HPDE6-E6E7 (cell line): ENCODE results near the gene CCDC127.
A peak's percentile ranks its signal among the peaks of the same experiment; 100 is the strongest.

ENCODE experiments used
- DNase-seq: peaks from one replicate; pipeline ENCODE4 v3.0.0; 2011; ENCODE audit warnings: missing footprints; ENCODE audit errors: extremely low spot score

Gene CCDC127

DNA sequence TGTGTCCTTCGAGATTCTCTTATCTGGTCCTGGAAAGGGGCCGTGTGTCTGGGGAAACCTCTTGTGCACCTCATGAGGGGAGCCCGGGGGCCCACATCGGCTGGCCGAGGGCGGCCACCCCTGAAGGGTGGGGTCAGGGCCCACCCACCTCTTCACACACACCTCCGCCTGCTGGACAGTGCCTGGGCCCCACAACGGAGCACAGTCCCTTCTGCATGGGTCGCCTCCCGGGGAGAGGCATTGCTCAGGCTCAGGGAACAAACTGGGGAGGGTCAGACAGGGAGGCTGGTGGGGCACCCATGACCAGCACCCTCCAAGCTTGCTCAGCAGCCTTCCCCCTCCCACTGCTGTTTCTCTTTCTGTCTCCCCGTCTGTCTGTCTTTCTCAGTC, 28.0 kb downstream of the CCDC127 start:
- DNase-seq, result no peak

DNA sequence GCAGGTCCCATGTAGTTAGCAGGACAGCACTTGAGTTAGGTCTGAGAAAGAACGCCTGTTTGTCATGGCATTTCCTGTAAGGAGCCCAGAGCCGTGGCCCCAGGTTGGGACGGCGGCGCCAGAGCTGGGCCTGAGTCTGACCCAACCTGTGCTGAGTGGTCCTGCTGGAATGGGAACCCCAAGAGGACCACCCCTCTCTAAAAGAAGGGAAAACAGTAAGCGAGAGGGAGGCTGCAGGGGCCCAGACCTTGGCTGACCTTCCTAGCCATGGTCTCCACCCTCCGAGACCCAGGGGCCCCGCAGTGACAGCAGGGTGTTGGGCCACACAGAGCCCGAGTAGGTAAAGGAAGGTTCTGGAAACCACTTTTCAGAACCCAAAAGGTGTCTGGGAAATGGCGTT, 28.5 kb downstream of the CCDC127 start:
- DNase-seq, result no peak

DNA sequence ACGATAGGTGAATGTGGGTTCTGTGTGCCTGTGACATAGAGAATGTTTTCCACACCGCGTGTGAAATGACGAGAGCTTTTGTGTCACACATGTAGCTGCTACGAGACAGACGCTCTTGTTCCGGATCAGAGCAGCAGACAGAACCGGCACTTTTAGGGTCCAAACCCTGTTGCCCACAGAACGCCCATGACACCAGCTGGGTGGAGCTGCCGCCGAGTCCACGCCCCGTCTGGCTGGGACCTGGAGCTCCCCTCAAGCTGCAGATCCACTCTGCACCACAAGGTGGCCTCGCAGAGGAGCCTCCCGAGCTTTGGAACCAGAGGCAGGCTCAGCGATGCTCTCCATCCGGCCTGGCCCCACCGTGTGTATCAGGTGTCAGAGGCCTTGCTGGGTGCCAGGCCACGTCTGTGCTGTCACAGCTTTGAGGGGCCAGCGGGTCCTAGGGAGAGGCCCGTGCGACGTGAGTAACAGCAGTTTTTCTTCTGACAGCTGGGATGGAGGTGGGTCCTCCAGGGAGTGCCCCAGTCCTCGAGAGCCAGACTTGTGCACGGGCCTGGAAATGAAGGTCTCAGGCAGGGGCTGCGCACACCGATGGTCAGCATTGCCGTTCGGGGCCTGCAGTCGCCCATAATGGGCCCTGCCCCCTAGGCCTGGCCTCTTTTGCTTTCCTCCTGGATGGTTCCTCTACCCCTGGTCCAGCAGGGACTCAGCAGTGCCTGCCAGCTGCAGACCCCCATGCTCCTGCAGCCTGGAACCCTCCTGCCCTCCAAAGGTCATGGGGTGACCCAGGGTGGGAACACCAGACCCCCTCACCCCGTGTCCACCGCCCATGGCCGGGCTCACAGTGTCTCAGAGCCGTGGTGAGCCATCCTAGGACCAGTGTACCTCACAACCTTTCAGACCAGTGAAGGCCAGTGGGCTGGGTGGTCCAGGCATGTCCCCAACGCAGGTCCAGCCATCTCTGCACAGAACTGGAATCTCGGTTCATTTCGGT, 29.2 kb downstream of the CCDC127 start:
- peak; percentile 96 for DNase-seq

DNA sequence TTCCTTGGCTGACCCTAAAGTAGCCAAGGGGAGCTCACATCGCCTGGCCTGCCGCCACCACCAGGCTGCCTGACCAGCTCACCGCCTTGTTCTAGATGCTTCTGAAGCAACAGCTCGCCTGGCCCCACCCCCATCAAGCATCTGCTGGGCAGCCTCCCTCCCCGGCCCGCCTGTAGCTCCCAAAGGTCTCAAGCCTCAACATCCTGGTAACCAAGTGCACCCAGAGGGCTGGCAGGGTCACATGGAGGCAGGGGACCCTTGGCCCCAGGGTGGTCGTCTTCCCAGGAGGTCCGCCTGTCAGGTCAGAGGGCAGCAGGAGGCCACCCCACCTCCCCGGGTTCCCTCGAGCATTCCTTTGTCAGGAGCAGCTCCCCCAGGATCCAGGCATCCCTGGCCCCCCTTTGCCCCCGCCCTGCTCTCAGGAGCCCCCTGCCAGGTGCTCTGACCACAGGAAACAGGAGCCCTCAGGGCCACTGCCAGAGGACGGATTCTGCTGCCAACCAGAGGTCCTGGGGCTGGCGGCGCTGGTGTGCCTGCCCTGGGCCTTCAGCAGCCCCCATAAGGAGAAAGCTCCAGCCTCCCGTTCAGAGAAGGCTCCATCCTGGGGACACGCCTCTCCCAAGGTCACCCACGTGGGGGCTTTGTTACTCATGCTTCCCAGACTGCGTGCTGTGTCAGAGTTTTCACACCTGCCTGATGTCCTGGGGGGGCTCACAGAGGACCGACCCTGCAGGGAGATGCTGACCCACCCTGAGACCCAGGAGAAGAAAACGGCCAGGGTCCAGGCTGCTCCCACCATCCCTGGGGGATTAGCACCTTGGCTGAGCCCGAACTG, 30.1 kb downstream of the CCDC127 start:
- DNase-seq, result no peak

- no peak for DNase-seq
These were observed 30.9 kb downstream of the CCDC127 start for GRCh38 chr5:187042-187431.

DNA sequence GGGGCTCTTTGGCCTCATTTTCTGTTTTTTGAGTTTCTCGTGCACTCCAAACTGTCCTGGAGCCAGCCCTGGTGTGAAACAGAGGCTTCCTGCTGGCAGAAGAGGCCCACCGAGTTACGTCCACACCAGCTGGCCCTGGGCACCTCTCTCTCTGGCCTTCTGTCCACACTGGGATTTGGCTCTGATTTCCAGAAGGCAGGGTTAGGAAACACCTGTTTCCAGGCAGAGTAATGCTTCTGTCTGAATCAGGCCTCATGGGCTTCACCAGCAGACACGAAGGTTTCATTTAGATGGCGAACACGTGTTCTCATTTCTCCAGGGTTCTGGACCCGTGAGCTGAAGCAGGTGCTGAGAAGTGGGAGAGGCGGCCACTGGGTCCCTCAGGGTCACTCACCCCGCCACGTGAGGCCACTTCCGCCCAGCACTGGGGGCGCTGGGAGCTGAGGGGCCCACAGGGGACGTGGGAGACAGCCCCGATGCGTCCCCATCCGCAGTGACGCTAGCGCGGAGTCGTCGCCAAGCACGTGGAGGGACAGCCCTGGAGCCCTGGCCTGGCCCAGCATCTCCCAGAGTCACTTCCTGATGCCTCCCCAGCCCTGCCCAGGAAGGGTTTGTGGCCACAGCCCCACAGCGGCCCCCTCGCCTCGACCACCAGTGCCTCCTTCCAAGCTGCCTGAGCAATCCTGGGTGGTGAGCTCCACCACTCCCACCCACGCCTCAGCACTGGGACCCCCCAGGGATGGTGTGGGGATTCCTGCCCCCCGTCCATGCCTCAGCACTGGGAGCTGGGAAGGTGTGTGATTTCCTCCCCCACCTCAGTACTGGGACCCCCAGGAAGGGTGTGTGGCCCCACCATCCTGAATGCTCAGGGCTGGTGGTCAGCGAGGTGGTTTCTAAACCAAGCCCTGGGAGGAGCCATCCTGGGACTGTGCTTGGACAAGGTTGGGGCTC, 31.6 kb downstream of the CCDC127 start:
- no peak for DNase-seq

GRCh38 chr5:185095-186070, 32.6 kb downstream of the CCDC127 start:
- DNase-seq, result no peak

DNA sequence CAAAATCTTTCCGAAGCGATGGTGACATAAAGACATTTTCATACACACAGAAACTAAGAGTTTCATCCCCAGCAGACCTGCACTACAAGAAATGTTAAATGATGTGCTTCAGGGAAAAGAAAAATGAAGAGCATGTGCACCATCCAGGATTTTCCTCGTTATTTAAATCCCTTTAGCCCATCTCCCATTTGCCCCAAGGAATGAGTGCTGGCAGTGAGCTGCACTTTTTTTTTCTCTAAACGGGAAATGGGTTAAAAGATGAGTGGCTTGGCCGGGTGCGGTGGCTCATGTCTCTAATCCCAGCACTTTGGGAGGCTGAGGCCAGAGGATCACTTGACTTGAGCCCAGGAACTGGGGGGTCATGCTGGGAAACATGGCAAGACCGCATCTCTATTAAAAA, 33.5 kb downstream of the CCDC127 start:
- no peak for DNase-seq

DNA sequence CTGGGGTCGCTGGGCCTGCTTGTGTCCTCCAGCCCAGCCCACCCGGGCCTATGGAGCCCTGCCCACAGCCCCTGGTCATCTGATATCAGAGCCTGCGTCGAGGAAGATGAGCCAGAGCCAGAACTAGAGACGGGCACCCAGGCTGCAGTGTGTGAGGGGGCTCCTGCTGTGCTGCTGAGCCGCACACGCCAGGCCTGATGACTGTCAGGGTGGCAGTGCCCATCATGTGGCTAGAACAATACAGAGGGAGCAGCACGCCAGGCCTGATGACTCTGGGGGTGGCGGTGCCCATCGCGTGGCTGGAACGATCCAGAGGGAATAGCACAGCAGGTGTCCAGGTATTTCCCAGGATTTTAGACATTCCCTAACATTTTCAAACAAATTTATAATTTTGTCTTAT, 35.8 kb downstream of the CCDC127 start:
- no peak for DNase-seq

- DNase-seq, result no peak
These were observed 36.4 kb downstream of the CCDC127 start for GRCh38 chr5:181566-181965.

DNA sequence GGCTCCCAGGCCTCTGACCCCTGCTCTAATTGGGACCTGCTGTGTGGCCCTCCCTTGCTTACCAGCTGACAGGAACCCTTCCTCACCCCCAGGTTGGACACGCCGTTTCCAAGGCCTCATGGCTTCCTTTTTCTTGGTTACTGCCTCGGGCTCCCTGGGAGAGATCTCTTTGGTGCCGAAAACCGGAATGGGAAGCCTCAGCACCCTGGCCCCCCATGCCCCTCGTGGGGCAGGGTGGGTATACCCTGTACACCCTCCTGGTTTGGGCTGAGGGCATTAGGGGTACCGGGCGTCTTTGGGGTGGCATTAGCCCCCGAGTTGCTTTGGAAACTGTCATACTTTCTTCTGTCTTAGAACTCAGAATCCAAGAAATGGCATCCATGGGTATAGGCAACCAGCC, 36.8 kb downstream of the CCDC127 start:
- DNase-seq, result no peak

DNA sequence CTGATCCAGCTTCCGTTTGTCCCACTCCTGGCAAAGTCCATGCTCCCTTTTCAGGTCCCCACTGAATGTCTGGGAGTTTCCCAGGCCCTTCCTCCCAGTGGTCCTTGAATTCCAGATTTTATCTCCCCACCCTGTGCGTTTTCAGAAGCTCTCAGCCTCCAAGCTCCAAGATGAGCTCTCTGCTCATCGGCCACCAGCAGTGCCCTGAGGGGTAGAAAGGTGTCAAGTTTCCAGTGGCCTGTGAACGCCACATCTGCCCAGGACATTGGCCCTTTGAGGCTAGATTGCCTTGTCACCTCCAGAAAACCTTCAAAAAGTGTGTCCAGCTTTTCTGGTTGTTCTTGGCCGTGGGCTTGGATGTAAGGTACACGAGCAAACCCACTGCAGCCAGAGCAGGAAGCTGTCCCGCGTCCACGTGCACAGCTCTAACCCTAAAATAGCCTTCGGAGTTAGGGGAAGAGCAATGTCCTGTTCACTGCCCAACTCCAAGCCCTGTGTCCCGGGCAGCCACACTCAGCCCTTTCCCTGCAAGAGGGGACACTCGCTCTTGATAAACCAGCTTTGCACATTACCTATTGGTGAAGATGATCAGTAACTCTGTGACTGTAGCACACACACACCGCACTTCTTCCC, 37.6 kb downstream of the CCDC127 start:
- no peak for DNase-seq

DNA sequence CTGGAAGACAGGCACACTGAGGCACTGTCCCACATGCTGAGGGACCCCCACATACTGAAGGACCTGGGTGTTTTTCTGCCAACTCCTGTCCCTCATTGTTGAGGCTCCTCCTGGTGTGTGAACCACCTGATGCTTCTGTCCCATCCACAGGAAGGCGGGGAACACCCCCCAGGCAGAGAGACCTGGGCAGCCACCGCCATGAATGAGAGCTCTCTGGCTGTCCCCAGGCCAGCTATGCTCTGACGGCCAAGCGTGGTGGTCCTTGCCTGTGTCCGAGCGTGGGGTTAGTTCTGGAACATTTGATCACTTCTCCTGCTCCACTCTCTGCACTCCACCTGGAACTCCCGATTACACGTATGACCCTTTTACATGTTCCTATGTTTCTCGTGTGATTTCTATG, 38.6 kb downstream of the CCDC127 start:
- DNase-seq, result no peak

- no peak for DNase-seq
These were observed 39.8 kb downstream of the CCDC127 start for GRCh38 chr5:178110-178509.

DNA sequence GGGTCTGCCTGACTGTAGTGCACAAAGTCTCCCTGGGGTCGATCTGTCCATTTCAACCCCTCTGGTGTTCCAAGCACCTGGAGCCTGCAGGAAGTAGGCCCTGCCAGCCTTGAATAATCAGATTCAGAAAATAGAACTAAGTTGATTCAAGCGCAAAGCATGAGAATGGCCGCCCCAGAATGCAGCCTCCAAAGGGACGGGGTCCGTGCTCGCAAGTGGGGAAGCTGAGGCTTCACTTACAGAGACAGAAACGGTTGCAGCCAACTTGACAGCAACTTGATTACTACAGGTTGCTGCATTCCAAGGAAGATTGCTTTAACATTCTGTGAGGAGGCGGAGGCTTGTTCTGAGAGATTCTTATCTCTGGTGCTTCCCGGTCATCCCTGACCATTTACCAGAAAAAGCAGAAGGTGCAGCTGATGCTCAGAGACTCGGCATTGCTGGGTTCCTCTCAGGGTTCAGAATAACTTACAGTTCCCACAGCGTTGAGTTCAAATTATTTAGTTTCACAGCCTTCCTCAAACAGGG, 41.6 kb downstream of the CCDC127 start:
- no peak for DNase-seq

- DNase-seq, result no peak
These were observed 43.0 kb downstream of the CCDC127 start for GRCh38 chr5:174876-175465.

DNA sequence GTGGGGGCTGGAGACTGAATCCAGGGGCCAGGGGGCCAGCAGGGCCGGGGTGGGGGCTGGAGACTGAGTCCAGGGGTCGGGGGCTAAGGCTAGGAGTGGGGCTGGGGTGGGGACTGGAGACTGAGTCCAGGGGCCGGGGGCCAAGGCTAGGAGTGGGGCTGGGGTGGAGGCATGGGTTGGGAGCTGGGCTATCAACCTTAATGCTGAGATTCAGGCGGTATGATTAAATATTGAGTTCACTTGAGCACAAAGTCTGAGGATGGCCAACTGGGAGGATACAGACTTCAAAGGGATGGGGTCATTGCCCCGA, 43.7 kb downstream of the CCDC127 start:
- no peak for DNase-seq

GRCh38 chr5:173392-174290, 44.3 kb downstream of the CCDC127 start:
- DNase-seq, result no peak
